AG04450 (cell line): ENCODE measurements around the gene SH2D1B. TPM values are rescaled to one million over a fixed set of nuclear protein-coding genes. Genes with fewer than 3 reads are reported as not detected.

Experiments
- CTCF ChIA-PET: fragments of 300-600, 350-600 bp; formaldehyde crosslinking; extraction: SDS; loops from one replicate; lab custom pipeline; 2022; ENCODE audit warnings: antibody characterized with exemption, inconsistent platforms; lab: Charles Lee
- POLR2A ChIA-PET: fragments of 350-600 bp; formaldehyde crosslinking; extraction: SDS; loops from one replicate; lab custom pipeline; 2021; ENCODE audit warnings: antibody characterized with exemption, inconsistent platforms; lab: Yijun Ruan, JAX
- DNase-seq: peaks from one replicate; pipeline ENCODE4 v3.0.0-alpha.2; 2011; ENCODE audit warnings: low read depth, low spot score
- H3K27ac ChIP-seq: one replicate; pipeline ENCODE4 v1.5.1; 2012; ENCODE audit warnings: low read depth, low read length, control low read depth
- H3K27me3 ChIP-seq: one replicate; pipeline ENCODE4 v1.6.0; 2012; ENCODE audit warnings: low read length; ENCODE audit not compliant: control insufficient read depth, insufficient read depth
- H3K4me3 ChIP-seq: 2 replicates; pipeline ENCODE4 v1.5.1; 2011; ENCODE audit warnings: mild to moderate bottlenecking, low read depth, low read length, control low read depth
- H3K9me3 ChIP-seq: 2 replicates; pipeline ENCODE4 v1.5.1; 2012; ENCODE audit warnings: low read length; ENCODE audit not compliant: control insufficient read depth, insufficient read depth
- polyA plus RNA-seq: library from polyadenylated mRNA; depleted of rRNA; stranded (reverse); fragments of >200 nt; gene quantifications from 2 replicates; pipeline ENCODE4 v1.2.3, GENCODE V29; 2011
- TF ChIP-seq, protein P1 (sequence below): IDR thresholded peaks from 2 replicates; pipeline ENCODE4 v1.5.1; 2011; ENCODE audit warnings: low read depth, low read length, control low read depth, inconsistent platforms

The SH2D1B gene
- polyA plus RNA-seq, 1 experiment, result not detected

DNA sequence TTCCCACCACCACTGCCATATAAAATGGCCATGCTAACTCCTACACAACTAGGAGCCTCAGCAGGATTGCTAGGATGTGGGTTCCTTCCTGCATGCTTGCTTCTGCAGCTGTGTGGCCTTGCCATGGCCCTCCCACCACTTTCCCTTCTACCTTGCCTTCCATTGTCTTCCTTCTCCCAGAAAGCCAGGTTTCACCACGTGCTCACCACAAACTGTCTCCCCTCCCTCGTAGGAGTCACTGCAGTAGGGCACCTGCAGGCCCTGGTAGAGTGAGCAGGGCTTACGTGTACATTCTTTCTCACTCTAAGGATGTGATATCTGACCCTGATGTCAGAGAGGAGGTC is 26.7 kb downstream of the SH2D1B start:
- no peak for DNase-seq
- TF ChIP-seq, protein P1, sequence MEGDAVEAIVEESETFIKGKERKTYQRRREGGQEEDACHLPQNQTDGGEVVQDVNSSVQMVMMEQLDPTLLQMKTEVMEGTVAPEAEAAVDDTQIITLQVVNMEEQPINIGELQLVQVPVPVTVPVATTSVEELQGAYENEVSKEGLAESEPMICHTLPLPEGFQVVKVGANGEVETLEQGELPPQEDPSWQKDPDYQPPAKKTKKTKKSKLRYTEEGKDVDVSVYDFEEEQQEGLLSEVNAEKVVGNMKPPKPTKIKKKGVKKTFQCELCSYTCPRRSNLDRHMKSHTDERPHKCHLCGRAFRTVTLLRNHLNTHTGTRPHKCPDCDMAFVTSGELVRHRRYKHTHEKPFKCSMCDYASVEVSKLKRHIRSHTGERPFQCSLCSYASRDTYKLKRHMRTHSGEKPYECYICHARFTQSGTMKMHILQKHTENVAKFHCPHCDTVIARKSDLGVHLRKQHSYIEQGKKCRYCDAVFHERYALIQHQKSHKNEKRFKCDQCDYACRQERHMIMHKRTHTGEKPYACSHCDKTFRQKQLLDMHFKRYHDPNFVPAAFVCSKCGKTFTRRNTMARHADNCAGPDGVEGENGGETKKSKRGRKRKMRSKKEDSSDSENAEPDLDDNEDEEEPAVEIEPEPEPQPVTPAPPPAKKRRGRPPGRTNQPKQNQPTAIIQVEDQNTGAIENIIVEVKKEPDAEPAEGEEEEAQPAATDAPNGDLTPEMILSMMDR, result no peak
- H3K27me3 ChIP-seq, result peaks cover 23% of the 10 kb centered on the region
- H3K4me3 ChIP-seq, result no peak overlapping the region
- H3K27ac ChIP-seq, result no peak overlapping the region
- no peaks in the 10 kb centered on the region for H3K9me3 ChIP-seq
- POLR2A ChIA-PET, result no interaction called here
- CTCF ChIA-PET, result no interaction called here

DNA sequence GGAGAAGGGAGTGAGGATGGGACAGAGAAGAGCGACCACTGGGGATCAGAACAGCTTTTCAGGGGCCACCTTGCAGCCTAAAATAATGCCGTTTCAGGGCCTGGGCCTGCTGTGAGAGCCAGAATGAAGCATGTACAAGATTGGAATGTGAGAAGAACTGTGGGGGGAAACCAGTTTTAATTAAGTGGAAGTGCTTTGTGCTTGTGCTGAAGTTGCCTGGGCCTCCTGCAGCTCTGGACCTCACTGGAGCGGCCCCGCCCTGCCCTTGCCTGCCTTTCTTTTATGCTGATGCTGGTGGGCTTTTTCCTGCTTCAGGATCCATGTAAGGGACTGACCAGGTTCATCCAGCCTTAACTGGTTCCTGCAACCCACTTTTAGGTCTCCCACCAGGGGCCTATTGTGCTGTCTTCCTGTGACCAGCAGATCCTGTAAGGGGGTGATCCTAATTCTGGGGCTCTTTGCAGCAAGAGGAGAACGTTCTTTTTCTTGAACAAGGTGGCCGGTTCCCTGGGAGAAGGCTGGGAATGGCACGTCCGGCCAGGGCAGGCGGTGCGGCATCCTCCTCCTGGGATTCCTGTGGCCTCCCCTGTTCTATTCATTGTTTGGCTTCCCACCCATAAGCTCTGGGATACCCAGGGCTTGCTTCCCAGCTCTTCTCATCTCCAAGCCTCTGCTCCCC is 27.2 kb downstream of the SH2D1B start:
- DNase-seq, result no peak
- ChIA-PET POLR2A (no interaction called here), CTCF (no interaction called here)
- Histone ChIP-seq H3K27ac (no peak overlapping the region), H3K4me3 (no peak overlapping the region), H3K9me3 (no peaks in the 10 kb centered on the region), H3K27me3 (peaks cover 21% of the 10 kb centered on the region)
- TF ChIP-seq, protein P1, result no peak

DNA sequence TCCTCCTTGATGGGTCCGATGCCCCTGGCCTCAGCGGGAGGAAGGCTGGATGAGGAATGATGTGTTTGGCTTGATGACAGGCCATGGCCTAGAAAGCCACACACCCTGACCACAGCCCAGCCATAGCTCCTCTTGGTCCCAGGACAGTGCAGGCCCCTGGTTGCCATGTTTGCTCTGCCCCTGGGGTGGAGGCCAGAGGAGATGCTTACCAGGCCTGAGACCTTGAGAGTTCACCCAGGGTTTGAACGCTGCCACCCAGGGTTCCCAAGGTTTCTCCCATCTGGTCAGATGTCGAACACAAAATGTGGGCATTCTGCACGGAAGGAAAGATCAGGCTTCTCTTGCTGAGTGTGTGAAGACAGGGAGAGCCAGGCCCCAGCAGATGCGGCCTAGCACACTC is 27.8 kb downstream of the SH2D1B start:
- no peaks in the 10 kb centered on the region for H3K9me3 ChIP-seq
- no peak overlapping the region for H3K4me3 ChIP-seq
- no peak for DNase-seq
- TF ChIP-seq, protein P1, result no peak
- H3K27ac ChIP-seq, result no peak overlapping the region
- ChIA-PET POLR2A (no interaction called here), CTCF (interaction anchor here (2.3 kb wide), 1 partner anchor 8 kb away, joined by 9 read pairs; no protein-coding TSS in a partner anchor)
- peaks cover 19% of the 10 kb centered on the region for H3K27me3 ChIP-seq

DNA sequence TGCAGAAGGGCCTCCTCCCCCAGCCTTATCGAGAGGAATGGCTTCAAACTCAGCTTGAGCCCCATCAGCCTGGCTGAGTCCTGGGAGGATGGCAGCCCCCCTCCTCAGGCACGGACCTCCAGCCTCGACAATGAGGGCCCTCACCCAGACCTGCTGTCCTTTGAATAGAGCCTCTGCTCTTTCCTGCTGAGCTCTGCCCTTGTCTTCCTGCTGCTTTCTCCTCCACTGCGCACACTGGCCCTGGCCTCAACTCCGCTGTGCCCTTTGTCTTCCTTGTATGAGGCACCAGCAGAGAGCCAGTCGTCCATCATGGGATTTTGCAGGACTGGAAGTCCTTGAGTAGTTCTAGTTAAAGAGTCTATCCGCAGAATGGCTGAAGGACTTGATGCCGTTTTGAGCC is 28.4 kb downstream of the SH2D1B start:
- no peak overlapping the region for H3K4me3 ChIP-seq
- ChIA-PET POLR2A (no interaction called here), CTCF (interaction anchor here (2.3 kb wide), 1 partner anchor 8 kb away, joined by 9 read pairs; no protein-coding TSS in a partner anchor)
- H3K27ac ChIP-seq, result no peak overlapping the region
- peaks cover 18% of the 10 kb centered on the region for H3K27me3 ChIP-seq
- no peak for DNase-seq
- TF ChIP-seq, protein P1, result no peak
- no peaks in the 10 kb centered on the region for H3K9me3 ChIP-seq

DNA sequence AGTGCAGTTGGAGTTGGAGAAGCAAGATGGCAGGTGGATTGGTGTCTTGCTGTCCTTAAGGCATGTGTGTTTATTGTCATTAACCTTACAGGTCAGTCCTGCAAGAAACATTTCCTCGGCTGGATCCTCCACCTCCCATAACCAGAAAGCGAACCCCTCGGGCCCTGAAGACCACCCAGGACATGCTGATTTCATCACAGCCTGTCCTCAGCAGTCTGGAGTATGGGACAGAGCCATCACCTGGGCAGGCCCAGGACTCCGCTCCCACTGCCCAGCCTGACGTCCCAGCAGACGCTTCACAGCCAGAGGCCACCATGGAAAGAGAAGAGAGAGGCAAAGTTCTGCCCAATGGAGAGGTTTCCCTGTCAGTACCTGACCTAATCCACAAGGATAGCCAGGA is 28.8 kb downstream of the SH2D1B start:
- no peak overlapping the region for H3K4me3 ChIP-seq
- TF ChIP-seq, protein P1, result no peak
- H3K27me3 ChIP-seq, result peaks cover 15% of the 10 kb centered on the region
- no peak for DNase-seq
- no peaks in the 10 kb centered on the region for H3K9me3 ChIP-seq
- POLR2A ChIA-PET, result no interaction called here
- CTCF ChIA-PET, result interaction anchor here (2.3 kb wide), 1 partner anchor 9 kb away, joined by 9 read pairs; no protein-coding TSS in a partner anchor
- H3K27ac ChIP-seq, result no peak overlapping the region
